Esophagus mucosa (tissue), 1 donor: ENCODE results near the gene TMEM238L. TPM values are rescaled to one million over a fixed set of nuclear protein-coding genes. Genes with fewer than 3 reads are reported as not detected.

Experiments used
- ATAC-seq: fragments of 200-7000 bp; cut with Tn5 transposase; one replicate; pipeline ENCODE4 v1.9.1; 2020
- total RNA-seq: library from RNA; stranded (reverse); gene quantifications from one replicate; pipeline ENCODE4 v1.2.4, GENCODE V29; 2023
- donor health status: DM: yes; HTN: yes; CAD: no.

Gene TMEM238L
- total RNA-seq, 1 donor from 2014 or later, result 2.3 TPM

GRCh38 chr17:10804546-10804945, 647 bp upstream of the TMEM238L start:
- no peak for ATAC-seq

- ATAC-seq, result no peak
Measured at GRCh38 chr17:10803350-10803749, 549 bp downstream of the TMEM238L start.

GRCh38 chr17:10802496-10803284, 1.2 kb downstream of the TMEM238L start:
- no peak for ATAC-seq

GRCh38 chr17:10799407-10799806, 4.5 kb downstream of the TMEM238L start:
- peak; percentile 31 for ATAC-seq

GRCh38 chr17:10798910-10799309, 5.0 kb downstream of the TMEM238L start:
- no peak for ATAC-seq

- peak; percentile 42 for ATAC-seq
Measured at GRCh38 chr17:10798332-10798749, 5.6 kb downstream of the TMEM238L start.

GRCh38 chr17:10797476-10798328, 6.2 kb downstream of the TMEM238L start:
- ATAC-seq, result no peak

- no peak for ATAC-seq
Measured at GRCh38 chr17:10793816-10794215, 10.1 kb downstream of the TMEM238L start.

GRCh38 chr17:10793256-10793655, 10.6 kb downstream of the TMEM238L start:
- no peak for ATAC-seq

GRCh38 chr17:10792151-10792550, 11.7 kb downstream of the TMEM238L start:
- peak; percentile 95 for ATAC-seq

- ATAC-seq, result peak; percentile 47
Measured at GRCh38 chr17:10790491-10791401, 13.2 kb downstream of the TMEM238L start.

- ATAC-seq, result no peak
Measured at GRCh38 chr17:10789694-10790271, 14.1 kb downstream of the TMEM238L start.

- no peak for ATAC-seq
Measured at GRCh38 chr17:10787306-10788045, 16.4 kb downstream of the TMEM238L start.

- ATAC-seq, result no peak
Measured at GRCh38 chr17:10785295-10785694, 18.6 kb downstream of the TMEM238L start.

GRCh38 chr17:10779609-10780008, 24.3 kb downstream of the TMEM238L start:
- ATAC-seq, result peak; percentile 22

- ATAC-seq, result no peak
Measured at GRCh38 chr17:10777890-10778289, 26.0 kb downstream of the TMEM238L start.

- peak; percentile 31 for ATAC-seq
Measured at GRCh38 chr17:10777131-10777807, 26.6 kb downstream of the TMEM238L start.

GRCh38 chr17:10776381-10776780, 27.5 kb downstream of the TMEM238L start:
- no peak for ATAC-seq

- ATAC-seq, result no peak
Measured at GRCh38 chr17:10775740-10776356, 28.1 kb downstream of the TMEM238L start.

GRCh38 chr17:10775058-10775457, 28.8 kb downstream of the TMEM238L start:
- ATAC-seq, result no peak
